Mucosa of descending colon (tissue), 3 donors: ENCODE data around the gene TNIK. TPM values are rescaled to one million over a fixed set of nuclear protein-coding genes. Genes with fewer than 3 reads are reported as not detected.

Source experiments
- ATAC-seq: fragments of 200-7000 bp; cut with Tn5 transposase; one replicate; pipeline ENCODE4 v1.9.1; 2020; ENCODE audit warnings: mild to moderate bottlenecking, moderate library complexity
- DNase-seq, 3 donors: peaks; one replicate each; pipeline ENCODE4 v3.0.0-alpha.2; 2020
- H3K36me3 ChIP-seq: fragments of 200-600 bp; one replicate; pipeline ENCODE4 v1.8.0; 2021; ENCODE audit warnings: low read depth, mild to moderate bottlenecking
- H3K4me1 ChIP-seq: fragments of 200-600 bp; one replicate; pipeline ENCODE4 v1.8.0; 2021; ENCODE audit warnings: low read depth, mild to moderate bottlenecking
- H3K4me3 ChIP-seq: fragments of 200-600 bp; one replicate; pipeline ENCODE4 v1.8.0; 2021; ENCODE audit warnings: mild to moderate bottlenecking
- H3K9me3 ChIP-seq: fragments of 200-600 bp; one replicate; pipeline ENCODE4 v1.8.0; 2021; ENCODE audit warnings: mild to moderate bottlenecking
- CTCF ChIP-seq: fragments of 200-600 bp; IDR thresholded peaks from one replicate; pipeline ENCODE4 v1.8.0; 2022; ENCODE audit warnings: antibody characterized with exemption, mild to moderate bottlenecking
- intact Hi-C, 2 donors: fragments of 100-400 bp; cut with DNase I in 1 of 2; cut with micrococcal nuclease in 1 of 2; formaldehyde crosslinking; loops; one replicate each; pipeline versions ENCODE4 v1.11.0 to v1.11.1; 2022; cut with DNase I, micrococcal nuclease
- total RNA-seq, 3 donors: library from RNA; stranded (reverse); fragmentation: NEBNext Ultra II Directional in 2 of 3; extraction: Animal tissue kit (Norgen Biotek cat#: 25700) in 2 of 3; gene quantifications; one replicate each; pipeline versions ENCODE4 v1.2.1 to v1.2.4, GENCODE V29; 2021 to 2023
- donor health status: DM: no; HTN: no; CAD: no; lungs with moderate emphysema.
- donor health status: DM: no; HTN: no; CAD: no.
- donor health status: DM: no; HTN: yes; CAD: no.

Gene TNIK
- total RNA-seq, 3 donors from 2014 or later, result 27.2 to 33.0 (median 28.0) TPM

- no peaks in the 10 kb centered on the region for H3K36me3 ChIP-seq
- DNase-seq, result no peak
- H3K9me3 ChIP-seq, result no peaks in the 10 kb centered on the region
- H3K4me3 ChIP-seq, result no peak overlapping the region
- intact Hi-C loops, result no loop called here
- H3K4me1 ChIP-seq, result no peaks in the 10 kb centered on the region
- ATAC-seq, result no peak
- TF ChIP-seq CTCF, result no peak
Measured at GRCh38 chr3:171116365-171116764, 343.8 kb downstream of the TNIK start.

- Histone ChIP-seq H3K9me3 (no peaks in the 10 kb centered on the region), H3K36me3 (no peaks in the 10 kb centered on the region), H3K4me1 (no peaks in the 10 kb centered on the region), H3K4me3 (no peak overlapping the region)
- no peak for DNase-seq
- intact Hi-C loops, result no loop called here
- no peak for TF ChIP-seq CTCF
- no peak for ATAC-seq
Measured at GRCh38 chr3:171115667-171116066, 344.5 kb downstream of the TNIK start.

DNA sequence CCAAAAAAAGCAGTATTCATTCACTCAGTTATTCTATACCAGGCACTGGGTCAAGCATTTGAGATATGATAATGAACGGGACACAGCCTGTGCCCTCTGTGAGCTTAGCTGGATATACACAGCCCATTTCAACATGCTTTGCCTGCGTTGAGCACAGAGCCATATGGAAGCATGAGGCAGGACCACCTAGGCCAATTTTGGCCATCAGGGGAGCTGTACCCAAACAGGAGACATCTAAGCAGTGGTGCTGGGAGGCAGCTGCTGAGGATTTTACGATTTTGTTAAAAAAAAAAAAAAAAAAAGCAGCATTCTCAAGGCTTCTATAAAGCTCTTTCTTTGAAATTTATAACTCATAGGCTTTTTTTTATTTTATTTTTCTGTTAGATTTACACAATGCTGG is 346.5 kb downstream of the TNIK start:
- Histone ChIP-seq H3K4me1 (no peaks in the 10 kb centered on the region), H3K9me3 (no peaks in the 10 kb centered on the region), H3K4me3 (no peak overlapping the region), H3K36me3 (no peaks in the 10 kb centered on the region)
- no peak for ATAC-seq
- no peak for TF ChIP-seq CTCF
- intact Hi-C loops, result no loop called here
- no peak for DNase-seq

DNA sequence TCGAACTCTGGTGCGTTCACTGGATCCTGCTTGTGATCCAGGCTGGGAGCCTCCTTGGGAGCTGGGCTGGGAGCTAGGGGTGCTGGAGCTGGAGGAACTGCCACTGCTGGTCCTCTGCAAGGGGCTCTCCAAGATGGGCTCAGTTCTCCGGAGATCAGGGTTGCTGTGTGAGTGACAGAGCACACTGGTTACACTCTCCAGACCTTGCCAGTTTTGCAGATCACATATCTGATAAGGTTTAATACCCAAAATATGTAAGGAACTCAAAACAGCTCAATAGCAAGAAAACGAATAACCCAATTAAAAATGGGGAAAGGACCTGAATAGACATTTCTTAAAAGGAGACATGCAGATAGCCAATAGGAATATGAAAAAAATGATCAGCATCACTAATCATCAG is 349.5 kb downstream of the TNIK start:
- TF ChIP-seq CTCF, result no peak
- no peak for DNase-seq

GRCh38 chr3:171108066-171108465 is 352.1 kb downstream of the TNIK start:
- TF ChIP-seq CTCF, result no peak
- no peaks in the 10 kb centered on the region for H3K9me3 ChIP-seq
- DNase-seq (no peak), ATAC-seq (no peak)
- H3K4me3 ChIP-seq, result no peak overlapping the region
- no peaks in the 10 kb centered on the region for H3K4me1 ChIP-seq
- intact Hi-C loops, result no loop called here
- H3K36me3 ChIP-seq, result no peaks in the 10 kb centered on the region

More for the DNA sequence above, 349.5 kb downstream of the TNIK start:
- H3K4me1 ChIP-seq, result no peaks in the 10 kb centered on the region
- H3K9me3 ChIP-seq, result no peaks in the 10 kb centered on the region
- intact Hi-C loops, result no loop called here
- no peak overlapping the region for H3K4me3 ChIP-seq
- ATAC-seq, result no peak
- no peaks in the 10 kb centered on the region for H3K36me3 ChIP-seq

DNA sequence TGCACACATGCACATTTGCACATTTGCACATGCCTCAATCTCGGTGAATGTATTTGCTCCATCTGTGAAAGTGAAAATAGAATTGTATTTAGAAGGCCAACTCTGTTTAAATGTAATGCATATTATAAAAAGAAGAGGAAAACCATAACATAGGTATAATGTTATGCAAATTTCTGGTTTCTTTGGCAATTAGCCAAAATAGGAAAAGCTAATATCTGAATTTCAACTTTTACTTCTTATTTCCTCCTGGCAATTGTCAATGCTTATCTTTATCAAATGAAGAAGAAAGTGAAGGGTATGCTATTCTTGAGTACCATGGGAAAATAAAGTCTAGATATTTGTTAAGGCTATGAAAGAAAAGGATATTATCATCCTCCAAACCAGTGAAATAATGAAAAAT is 357.0 kb downstream of the TNIK start:
- ATAC-seq, result no peak
- intact Hi-C loops, result no loop called here
- Histone ChIP-seq H3K9me3 (no peaks in the 10 kb centered on the region), H3K4me3 (no peak overlapping the region), H3K4me1 (no peaks in the 10 kb centered on the region), H3K36me3 (no peaks in the 10 kb centered on the region)
- TF ChIP-seq CTCF, result no peak
- no peak for DNase-seq
